Measurements from ENCODE around the gene XRCC2.
"Not testable (repeated sequence)": the region's sequence is repeated elsewhere in the genome, so short reads cannot be mapped to it uniquely, and the experiment has no call there.

Gene XRCC2

DNA sequence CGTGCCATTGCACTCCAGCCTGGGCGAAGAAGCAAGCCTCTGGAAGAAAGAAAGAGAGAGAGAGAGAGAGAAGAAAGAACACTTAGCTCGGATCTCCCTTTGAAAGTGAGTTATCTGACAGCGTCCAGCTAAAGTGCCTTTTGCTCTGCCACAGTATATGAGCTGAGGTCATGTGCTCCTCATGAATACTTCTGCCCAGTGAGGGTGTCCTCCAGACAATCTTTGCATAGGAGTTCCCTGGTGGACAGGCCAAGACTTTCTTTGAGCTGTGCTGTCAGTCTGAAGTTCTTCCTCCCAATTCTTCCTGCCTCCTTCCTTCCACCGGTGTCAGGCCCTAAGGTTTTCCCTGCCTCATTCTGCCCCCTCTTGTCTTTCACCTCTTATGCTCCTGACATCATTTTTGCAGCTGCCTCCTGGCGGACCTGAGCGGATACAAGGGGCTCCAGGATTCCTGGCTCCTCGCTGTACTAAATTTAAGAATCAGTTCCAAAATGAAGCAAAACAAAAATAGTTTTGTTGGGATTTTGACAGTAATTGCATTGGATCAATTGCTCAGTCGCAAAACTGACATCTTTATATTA is 31.9 kb downstream of the XRCC2 start:
- no peak for TF ChIP-seq Cebpa-rat (IDR thresholded peaks at IDR 0.05)
- H3K9ac ChIP-seq, result no peak overlapping the region
- no peaks in the 10 kb centered on the region for H3K27me3 ChIP-seq
- no peak overlapping the region for H3K27ac ChIP-seq
- H3K4me2 ChIP-seq, result no peak overlapping the region
- H3K4me1 ChIP-seq, result peaks cover 0 to 8% (median 0%) of the 10 kb centered on the region in 10 experiments; a peak in 1 of 20 replicates
- no peak overlapping the region for H3K4me3 ChIP-seq
- peaks cover 6 to 26% (median 21%) of the 10 kb centered on the region in 11 experiments; a peak in 17 of 22 replicates for H3K9me3 ChIP-seq (replicated peaks in 1 of 11)
- H3K36me3 ChIP-seq, result peaks cover 13 to 68% (median 56%) of the 10 kb centered on the region in 11 experiments; a peak in 21 of 22 replicates
- H4K20me1 ChIP-seq, result no peaks in the 10 kb centered on the region; a peak in 1 of 22 replicates

DNA sequence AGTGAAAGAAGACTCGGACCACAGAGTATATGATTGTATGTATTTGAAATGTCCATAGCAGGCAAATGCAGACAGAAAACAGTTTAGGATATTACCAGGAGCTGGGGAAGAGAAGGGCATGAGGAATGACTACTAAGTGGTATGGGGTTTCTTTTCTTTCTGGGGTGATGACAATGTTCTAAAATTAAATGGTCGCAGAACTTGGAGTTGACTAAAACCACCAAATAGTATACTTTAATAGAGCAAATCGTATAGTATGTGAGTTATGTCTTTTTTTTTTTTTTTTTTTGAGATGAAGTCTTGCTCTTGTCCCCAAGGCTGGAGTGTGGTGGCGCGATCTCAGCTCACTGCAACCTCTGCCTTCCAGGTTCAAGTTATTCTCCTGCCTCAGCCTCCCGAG is 34.6 kb downstream of the XRCC2 start:
- no peak overlapping the region for H3K9ac ChIP-seq
- H3K4me2 ChIP-seq, result no peak overlapping the region
- peaks cover 1 to 41% (median 29%) of the 10 kb centered on the region in 11 experiments; a peak in 20 of 22 replicates for H3K36me3 ChIP-seq
- no peak overlapping the region for H3K27ac ChIP-seq
- H3K9me3 ChIP-seq (replicated peaks in 1 of 11), result peaks cover 0 to 1% (median 0%) of the 10 kb centered on the region in 11 experiments; a peak in 2 of 22 replicates
- no peaks in the 10 kb centered on the region for H3K27me3 ChIP-seq
- H3K4me1 ChIP-seq, result peaks cover 0 to 8% (median 0%) of the 10 kb centered on the region in 10 experiments; a peak in 1 of 20 replicates
- H4K20me1 ChIP-seq, result no peaks in the 10 kb centered on the region; a peak in 1 of 22 replicates
- no peak overlapping the region for H3K4me3 ChIP-seq
- no peak for TF ChIP-seq Cebpa-rat (IDR thresholded peaks at IDR 0.05)

DNA sequence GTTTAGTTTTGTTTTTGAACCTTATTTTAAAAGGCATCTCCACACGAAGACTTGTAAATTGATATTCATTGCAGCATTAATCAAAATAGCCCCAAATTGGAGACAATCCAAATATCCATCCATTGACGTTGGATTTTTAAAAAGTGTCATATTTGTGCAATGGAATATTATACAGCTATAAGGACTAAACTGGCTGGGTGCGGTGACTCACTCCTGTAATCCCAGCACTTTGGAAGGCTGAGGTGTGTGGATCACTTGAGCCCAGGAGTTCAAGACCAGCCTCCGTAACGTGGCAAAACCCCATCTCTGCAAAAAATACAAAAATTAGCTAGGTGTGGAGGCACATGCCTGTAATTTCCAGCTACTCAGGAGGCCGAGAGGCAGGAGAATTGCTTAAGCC is 35.1 kb downstream of the XRCC2 start:
- Histone ChIP-seq H3K27ac (no peak overlapping the region), H3K27me3 (no peaks in the 10 kb centered on the region), H3K36me3 (peaks cover 0 to 35% (median 23%) of the 10 kb centered on the region in 11 experiments; a peak in 15 of 22 replicates), H3K4me2 (no peak overlapping the region), H3K4me3 (no peak overlapping the region), H3K9ac (no peak overlapping the region), H3K9me3 (replicated peaks in 1 of 11) (no peaks in the 10 kb centered on the region), H3K4me1 (peaks cover 0 to 3% (median 0%) of the 10 kb centered on the region in 10 experiments; a peak in 1 of 20 replicates), H4K20me1 (no peaks in the 10 kb centered on the region; a peak in 1 of 22 replicates)
- TF ChIP-seq Cebpa-rat (IDR thresholded peaks at IDR 0.05), result no peak

DNA sequence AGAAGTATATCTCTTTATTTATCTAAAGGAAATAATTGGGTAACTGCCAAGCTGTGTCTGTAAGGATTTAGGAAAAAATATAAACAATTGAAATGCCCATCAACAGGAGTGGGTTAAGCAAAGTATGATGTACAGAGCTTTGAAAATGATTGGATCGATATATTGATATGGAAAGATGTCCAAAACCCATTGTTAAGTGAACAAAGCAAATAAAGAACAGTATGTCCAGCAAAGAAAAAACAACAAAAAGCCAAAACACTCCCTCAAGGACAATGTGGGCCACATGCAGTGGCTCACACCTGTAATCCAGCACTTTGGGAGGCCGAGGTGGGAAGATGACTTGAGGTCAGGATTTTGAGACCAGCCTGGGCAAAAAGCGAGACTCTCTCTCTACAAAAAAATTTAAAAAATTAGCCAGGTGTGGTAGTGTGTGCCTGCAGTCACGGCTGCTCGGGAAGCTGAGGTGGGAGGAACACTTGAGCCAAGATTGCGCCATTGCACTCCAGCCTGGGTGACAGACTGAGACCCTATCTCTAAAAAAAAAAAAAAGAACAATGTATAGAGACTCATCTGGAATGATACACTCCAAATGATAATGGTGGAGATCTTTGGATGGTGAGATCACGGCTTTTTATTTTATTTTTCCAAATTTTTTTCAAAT is 37.9 kb downstream of the XRCC2 start:
- Histone ChIP-seq H3K9ac (no peak overlapping the region), H3K36me3 (peaks cover 0 to 8% (median under 1%) of the 10 kb centered on the region in 11 experiments; a peak in 4 of 22 replicates), H3K27ac (no peak overlapping the region), H3K27me3 (no peaks in the 10 kb centered on the region), H3K4me3 (no peak overlapping the region), H3K4me1 (peaks cover 0 to 7% (median 5%) of the 10 kb centered on the region in 10 experiments; a peak in 14 of 20 replicates), H3K9me3 (replicated peaks in 1 of 11) (no peaks in the 10 kb centered on the region), H4K20me1 (no peaks in the 10 kb centered on the region), H3K4me2 (no peak overlapping the region)
- TF ChIP-seq Cebpa-rat (IDR thresholded peaks at IDR 0.05), result no peak

DNA sequence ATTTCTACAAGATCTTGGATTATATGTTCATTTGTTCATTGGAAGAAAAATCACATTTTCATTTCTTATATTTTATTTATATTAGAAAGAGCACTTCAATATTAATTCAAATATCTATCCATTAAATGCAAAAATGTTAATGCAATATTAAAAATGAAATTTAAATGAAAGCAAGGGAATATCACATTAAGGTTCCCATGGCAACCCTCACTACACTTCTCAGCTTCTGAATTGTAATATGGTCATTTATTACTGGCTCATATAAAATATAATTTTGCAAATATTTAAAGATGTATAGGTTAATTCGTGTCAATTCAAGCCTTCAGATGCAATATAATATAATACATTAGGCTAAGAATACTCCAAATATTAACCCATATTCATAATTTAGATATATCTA is 38.8 kb downstream of the XRCC2 start:
- H3K4me1 ChIP-seq, result peaks cover 0 to 9% (median 7%) of the 10 kb centered on the region in 10 experiments; a peak in 14 of 20 replicates
- H3K9me3 ChIP-seq (replicated peaks in 1 of 11), result no peaks in the 10 kb centered on the region
- H3K9ac ChIP-seq, result no peak overlapping the region
- H3K4me3 ChIP-seq, result no peak overlapping the region
- TF ChIP-seq Cebpa-rat (IDR thresholded peaks at IDR 0.05), result no peak
- H3K27ac ChIP-seq, result no peak overlapping the region
- H3K4me2 ChIP-seq, result no peak overlapping the region
- H3K36me3 ChIP-seq, result no peaks in the 10 kb centered on the region
- H3K27me3 ChIP-seq, result no peaks in the 10 kb centered on the region
- H4K20me1 ChIP-seq, result no peaks in the 10 kb centered on the region

DNA sequence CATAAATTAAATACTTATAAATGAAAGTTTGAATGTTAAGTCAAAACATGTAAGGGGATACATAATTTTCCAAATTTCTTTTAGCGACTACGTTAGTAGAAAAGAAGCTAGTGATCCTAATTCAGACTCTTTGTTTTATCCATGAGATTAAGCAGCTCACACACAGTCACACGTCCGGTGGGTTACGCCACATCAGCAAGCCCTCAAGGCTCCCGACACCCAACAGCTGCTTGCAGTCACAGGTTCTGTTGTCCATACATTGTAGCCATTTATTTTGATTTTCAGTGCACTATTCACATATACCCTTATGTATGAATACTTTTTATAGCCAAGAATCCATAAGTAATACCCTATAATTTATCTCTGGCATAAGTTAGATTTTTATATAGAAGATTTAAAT is 39.5 kb downstream of the XRCC2 start:
- Histone ChIP-seq H3K4me1 (peaks cover 0 to 9% (median 7%) of the 10 kb centered on the region in 10 experiments; a peak in 14 of 20 replicates), H3K9ac (no peak overlapping the region), H3K36me3 (no peaks in the 10 kb centered on the region), H3K4me3 (no peak overlapping the region), H4K20me1 (no peaks in the 10 kb centered on the region), H3K27ac (no peak overlapping the region), H3K27me3 (no peaks in the 10 kb centered on the region), H3K4me2 (no peak overlapping the region), H3K9me3 (replicated peaks in 1 of 11) (peaks cover 0 to 2% (median 0%) of the 10 kb centered on the region in 11 experiments; a peak in 1 of 22 replicates)
- TF ChIP-seq Cebpa-rat (IDR thresholded peaks at IDR 0.05), result no peak

DNA sequence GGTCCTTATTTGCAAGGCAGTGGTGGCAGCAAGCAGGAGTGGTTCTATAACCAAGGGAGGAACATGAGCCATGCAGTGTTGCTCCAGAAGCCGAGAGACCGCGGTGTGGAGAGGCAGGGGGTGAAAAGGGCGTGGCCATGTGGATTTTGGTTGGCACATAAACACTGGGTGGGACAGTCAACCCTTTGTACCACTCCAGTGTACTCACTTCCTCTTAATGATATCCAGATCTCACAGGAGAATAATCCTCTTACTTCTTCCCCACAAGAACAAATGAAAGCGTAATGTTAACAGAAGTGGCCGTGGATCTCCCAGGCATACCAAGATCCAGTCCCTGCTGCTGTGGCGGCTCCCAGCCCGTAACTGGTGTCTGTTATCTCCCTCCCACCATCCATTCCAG is 42.4 kb downstream of the XRCC2 start:
- no peaks in the 10 kb centered on the region for H4K20me1 ChIP-seq
- H3K4me3 ChIP-seq, result no peak overlapping the region
- peak overlapping the region in 10 of 11 experiments; percentile 1 to 63 (median 32); a peak in 13 of 22 replicates for H3K4me2 ChIP-seq
- H3K36me3 ChIP-seq, result no peaks in the 10 kb centered on the region
- H3K9me3 ChIP-seq (replicated peaks in 1 of 11), result peaks cover 0 to 4% (median 0%) of the 10 kb centered on the region in 11 experiments; a peak in 3 of 22 replicates
- H3K27ac ChIP-seq, result peak overlapping the region in 3 of 11 experiments; percentile 12 to 35 (median 18); a peak in 2 of 22 replicates
- H3K4me1 ChIP-seq, result peaks cover 0 to 9% (median 7%) of the 10 kb centered on the region in 10 experiments; a peak in 14 of 20 replicates
- no peaks in the 10 kb centered on the region for H3K27me3 ChIP-seq
- no peak for TF ChIP-seq Cebpa-rat (IDR thresholded peaks at IDR 0.05)
- no peak overlapping the region for H3K9ac ChIP-seq

DNA sequence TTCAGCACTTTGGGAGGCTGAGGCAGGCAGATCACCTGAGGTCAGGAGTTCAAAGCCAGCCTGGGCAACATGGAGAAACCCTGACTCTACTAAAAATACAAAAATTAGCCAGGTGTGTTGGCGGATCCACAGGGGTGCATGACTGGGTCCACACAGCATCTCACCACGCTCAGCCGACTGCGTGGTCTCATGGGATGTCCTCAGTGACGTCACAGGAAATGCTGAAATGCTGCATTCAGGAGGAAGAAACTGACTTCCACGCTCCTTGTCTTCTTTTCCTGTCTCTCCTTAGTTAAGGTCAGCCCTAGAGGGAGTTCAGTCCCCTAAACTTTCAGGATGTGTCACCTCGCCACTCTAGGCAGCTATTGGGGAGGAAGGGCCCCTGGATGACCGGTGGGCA is 42.9 kb downstream of the XRCC2 start:
- Histone ChIP-seq H3K9me3 (replicated peaks in 1 of 11) (peaks cover 0 to 4% (median 0%) of the 10 kb centered on the region in 11 experiments; a peak in 3 of 22 replicates), H3K27me3 (no peaks in the 10 kb centered on the region), H3K4me2 (peak overlapping the region in 10 of 11 experiments; percentile 1 to 63 (median 32); a peak in 13 of 22 replicates), H3K27ac (peak overlapping the region in 3 of 11 experiments; percentile 12 to 35 (median 18); a peak in 2 of 22 replicates), H3K4me3 (no peak overlapping the region), H3K4me1 (peaks cover 0 to 9% (median 7%) of the 10 kb centered on the region in 10 experiments; a peak in 14 of 20 replicates), H3K36me3 (no peaks in the 10 kb centered on the region), H3K9ac (no peak overlapping the region), H4K20me1 (no peaks in the 10 kb centered on the region)
- no peak for TF ChIP-seq Cebpa-rat (IDR thresholded peaks at IDR 0.05)

DNA sequence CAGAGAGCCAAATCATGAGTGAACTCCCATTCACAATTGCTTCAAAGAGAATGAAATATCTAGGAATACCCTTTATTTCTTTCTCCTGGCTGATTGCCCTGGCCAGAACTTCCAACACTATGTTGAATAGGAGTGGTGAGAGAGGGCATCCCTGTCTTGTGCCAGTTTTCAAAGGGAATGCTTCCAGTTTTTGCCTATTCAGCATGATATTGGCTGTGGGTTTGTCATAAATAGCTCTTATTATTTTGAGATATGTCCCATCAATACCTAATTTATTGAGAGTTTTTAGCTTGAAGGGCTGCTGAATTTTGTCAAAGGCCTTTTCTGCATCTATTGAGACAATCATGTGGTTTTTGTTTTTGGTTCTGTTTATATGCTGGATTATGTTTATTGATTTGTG is 47.2 kb downstream of the XRCC2 start:
- not testable (repeated sequence) for H4K20me1 ChIP-seq; H3K4me3 ChIP-seq; H3K27ac ChIP-seq; H3K4me2 ChIP-seq; H3K9ac ChIP-seq; H3K27me3 ChIP-seq; H3K4me1 ChIP-seq; H3K9me3 ChIP-seq (replicated peaks in 1 of 11); H3K36me3 ChIP-seq

Data from BLaER1 treated with 17β-estradiol and CSF1 and Interleukin-3, amounts not matched to agents 10 nM and 100 nM (cell line).